HFFc6 (cell line): ENCODE data around the gene LENG1. TPM values are rescaled to one million over a fixed set of nuclear protein-coding genes. Genes with fewer than 3 reads are reported as not detected.

Source experiments
- DNase-seq: peaks from one replicate; pipeline ENCODE4 v3.0.0-alpha.2; 2018
- H3K27ac Mint-ChIP-seq: 2 replicates; pipeline ENCODE4 v1.8.0; 2020; ENCODE audit warnings: mild to moderate bottlenecking, mixed read lengths
- H3K27me3 Mint-ChIP-seq: 2 replicates; pipeline ENCODE4 v1.8.0; 2021; ENCODE audit warnings: mild to moderate bottlenecking, moderate library complexity, mixed read lengths; ENCODE audit not compliant: insufficient read depth
- H3K36me3 Mint-ChIP-seq: 2 replicates; pipeline ENCODE4 v1.8.0; 2021; ENCODE audit warnings: low read depth, mixed read lengths
- H3K4me1 Mint-ChIP-seq: 2 replicates; pipeline ENCODE4 v1.8.0; 2020; ENCODE audit warnings: low read depth, mixed read lengths
- H3K4me3 Mint-ChIP-seq: 2 replicates; pipeline ENCODE4 v1.8.0; 2020; ENCODE audit warnings: mild to moderate bottlenecking, moderate library complexity, mixed read lengths
- H3K9me3 Mint-ChIP-seq: 2 replicates; pipeline ENCODE4 v1.8.0; 2020; ENCODE audit warnings: mild to moderate bottlenecking, mixed read lengths
- CTCF ChIP-seq: fragments of 200-600 bp; sonication (generic); IDR thresholded peaks from 2 replicates; pipeline ENCODE4 v1.5.0; 2021; ENCODE audit warnings: antibody characterized with exemption, mild to moderate bottlenecking
- total RNA-seq, 6 experiments: library from RNA; stranded (reverse); fragmentation: NEBNext Ultra II Directional; extraction: Animal tissue kit (Norgen Biotek cat#: 25700); gene quantifications; 2 replicates in 1 of 6; 3 replicates in 5 of 6; pipeline ENCODE4 v1.2.3, GENCODE V29; 2021

The LENG1 gene
- total RNA-seq, 6 experiments from 2014 or later = 3.7 to 7.6 (median 6.2) TPM

- peaks cover 17% of the 10 kb centered on the region for H3K36me3 Mint-ChIP-seq
- H3K4me1 Mint-ChIP-seq = peaks cover 21% of the 10 kb centered on the region
- no peak overlapping the region for H3K27ac Mint-ChIP-seq
- peaks cover 26% of the 10 kb centered on the region for H3K9me3 Mint-ChIP-seq
- H3K27me3 Mint-ChIP-seq = peaks cover 5% of the 10 kb centered on the region
- DNase-seq = no peak
- no peak overlapping the region for H3K4me3 Mint-ChIP-seq
- TF ChIP-seq CTCF = no peak
Observed at GRCh38 chr19:54164369-54165068, 5.0 kb upstream of the LENG1 start.

- Mint-ChIP-seq H3K9me3 (peaks cover 26% of the 10 kb centered on the region), H3K27me3 (peaks cover 7% of the 10 kb centered on the region), H3K27ac (no peak overlapping the region), H3K4me1 (peaks cover 35% of the 10 kb centered on the region), H3K4me3 (no peak overlapping the region), H3K36me3 (peaks cover 24% of the 10 kb centered on the region)
- no peak for TF ChIP-seq CTCF
- no peak for DNase-seq
Observed at GRCh38 chr19:54162884-54163283, 3.4 kb upstream of the LENG1 start.

GRCh38 chr19:54162241-54162805 lies 2.8 kb upstream of the LENG1 start:
- Mint-ChIP-seq H3K27ac (no peak overlapping the region), H3K36me3 (peaks cover 24% of the 10 kb centered on the region), H3K27me3 (peaks cover 7% of the 10 kb centered on the region), H3K4me1 (peaks cover 35% of the 10 kb centered on the region), H3K4me3 (peak overlapping the region; percentile 72), H3K9me3 (peaks cover 26% of the 10 kb centered on the region)
- no peak for TF ChIP-seq CTCF
- no peak for DNase-seq

GRCh38 chr19:54160854-54161253 lies 1.3 kb upstream of the LENG1 start:
- peak overlapping the region; percentile 96 for H3K27ac Mint-ChIP-seq
- DNase-seq = no peak
- peaks cover 25% of the 10 kb centered on the region for H3K9me3 Mint-ChIP-seq
- H3K36me3 Mint-ChIP-seq = peaks cover 30% of the 10 kb centered on the region
- peaks cover 10% of the 10 kb centered on the region for H3K27me3 Mint-ChIP-seq
- no peak for TF ChIP-seq CTCF
- H3K4me3 Mint-ChIP-seq = peak overlapping the region; percentile 91
- H3K4me1 Mint-ChIP-seq = peaks cover 39% of the 10 kb centered on the region

GRCh38 chr19:54160182-54160811 lies 776 bp upstream of the LENG1 start:
- no peak for TF ChIP-seq CTCF
- Mint-ChIP-seq H3K27me3 (peaks cover 9% of the 10 kb centered on the region), H3K9me3 (peaks cover 20% of the 10 kb centered on the region), H3K27ac (peak overlapping the region; percentile 96), H3K4me1 (peaks cover 39% of the 10 kb centered on the region), H3K36me3 (peaks cover 30% of the 10 kb centered on the region), H3K4me3 (peak overlapping the region; percentile 91)
- no peak for DNase-seq
